GM23338 (cell line): ENCODE results near the gene LILRB5. TPM values are rescaled to one million over a fixed set of nuclear protein-coding genes. Genes with fewer than 3 reads are reported as not detected.

ENCODE experiments used
- ATAC-seq: fragments of 200-7000 bp; cut with Tn5 transposase; 3 replicates; pipeline ENCODE4 v1.9.1; 2020
- DNase-seq: peaks from one replicate; pipeline ENCODE4 v3.0.0-alpha.2; 2015; ENCODE audit warnings: low spot score
- H2AFZ ChIP-seq: fragments of 200-600 bp; sonication (generic); 2 replicates; pipeline ENCODE4 v1.8.0; 2016; ENCODE audit warnings: antibody characterized with exemption, mild to moderate bottlenecking, moderate library complexity
- H3F3A ChIP-seq: fragments of 200-600 bp; sonication (generic); replicated peaks from 2 replicates; pipeline ENCODE4 v1.8.0; 2017; ENCODE audit warnings: antibody characterized with exemption, mixed run types, low read depth
- H3K27ac ChIP-seq: fragments of 200-600 bp; sonication (generic); 2 replicates; pipeline ENCODE4 v1.6.1; 2016; ENCODE audit warnings: low read depth
- H3K27me3 ChIP-seq: fragments of 200-600 bp; sonication (generic); 2 replicates; pipeline ENCODE4 v1.8.0; 2016; ENCODE audit warnings: mild to moderate bottlenecking, mixed run types, moderate library complexity; ENCODE audit not compliant: insufficient read depth
- H3K36me3 ChIP-seq: fragments of 200-600 bp; sonication (generic); 2 replicates; pipeline ENCODE4 v1.8.0; 2016; ENCODE audit warnings: mild to moderate bottlenecking; ENCODE audit not compliant: insufficient read depth
- H3K4me1 ChIP-seq: fragments of 200-600 bp; sonication (generic); 2 replicates; pipeline ENCODE4 v1.8.0; 2016; ENCODE audit warnings: mild to moderate bottlenecking, moderate library complexity; ENCODE audit not compliant: insufficient read depth
- H3K4me2 ChIP-seq: fragments of 200-600 bp; sonication (generic); 2 replicates; pipeline ENCODE4 v1.7.1; 2017; ENCODE audit warnings: mixed run types
- H3K4me3 ChIP-seq: fragments of 200-600 bp; sonication (generic); 2 replicates; pipeline ENCODE4 v1.6.1; 2016; ENCODE audit warnings: mixed run types
- H3K79me2 ChIP-seq: fragments of 200-600 bp; sonication (generic); replicated peaks from 2 replicates; pipeline ENCODE4 v1.8.0; 2017; ENCODE audit warnings: mild to moderate bottlenecking; ENCODE audit not compliant: insufficient read depth
- H3K9me2 ChIP-seq: fragments of 200-600 bp; sonication (generic); 2 replicates; pipeline ENCODE4 v1.8.0; 2017; ENCODE audit not compliant: insufficient read depth
- H4K20me1 ChIP-seq: fragments of 200-600 bp; sonication (generic); replicated peaks from 2 replicates; pipeline ENCODE4 v1.8.0; 2017; ENCODE audit warnings: mild to moderate bottlenecking; ENCODE audit not compliant: insufficient read depth
- H3K27ac Mint-ChIP-seq: 2 replicates; pipeline ENCODE4 v1.8.0; 2020; ENCODE audit warnings: inconsistent platforms, mild to moderate bottlenecking, moderate library complexity, mixed read lengths
- H3K27me3 Mint-ChIP-seq: 3 replicates; pipeline ENCODE4 v1.8.0; 2022; ENCODE audit warnings: low read depth, mild to moderate bottlenecking, moderate library complexity, mixed read lengths, inconsistent platforms; ENCODE audit not compliant: insufficient read depth, poor library complexity
- H3K36me3 Mint-ChIP-seq: 3 replicates; pipeline ENCODE4 v1.8.0; 2021; ENCODE audit warnings: low read depth, mild to moderate bottlenecking, inconsistent platforms, moderate library complexity, mixed read lengths
- H3K4me1 Mint-ChIP-seq: 3 replicates; pipeline ENCODE4 v1.8.0; 2020; ENCODE audit warnings: mild to moderate bottlenecking, inconsistent platforms, mixed read lengths
- H3K4me3 Mint-ChIP-seq: 3 replicates; pipeline ENCODE4 v1.8.0; 2021; ENCODE audit warnings: moderate library complexity, mild to moderate bottlenecking, inconsistent platforms, mixed read lengths
- H3K9me3 Mint-ChIP-seq: 3 replicates; pipeline ENCODE4 v1.8.0; 2020; ENCODE audit warnings: moderate library complexity, mild to moderate bottlenecking, inconsistent platforms, mixed read lengths
- CREB1 ChIP-seq: fragments of 250-450 bp; sonication (Bioruptor Pico); IDR thresholded peaks from 2 replicates; pipeline ENCODE4 v1.5.0; 2020; ENCODE audit warnings: low read depth, mild to moderate bottlenecking, moderate library complexity
- CTCF ChIP-seq, 2 experiments: fragments of 200-600 bp in 1 of 2; sonication (generic) in 1 of 2; conservative IDR thresholded peaks; 2 replicates each; pipeline versions ENCODE4 v1.5.1 to v1.6.1; 2016 to 2017; ENCODE audit warnings: antibody characterized with exemption in 2 of 2, low read depth in 2 of 2, mild to moderate bottlenecking in 2 of 2, moderate library complexity in 1 of 2
- ETS1 ChIP-seq: IDR thresholded peaks from 2 replicates; pipeline ENCODE4 v1.6.1; 2016; ENCODE audit warnings: antibody characterized with exemption
- EZH2 ChIP-seq: fragments of 200-600 bp; sonication (generic); IDR thresholded peaks from one replicate; pipeline ENCODE4 v1.8.0; 2017; ENCODE audit warnings: antibody characterized with exemption, mild to moderate bottlenecking, low read depth; ENCODE audit not compliant: unreplicated experiment
- EZH2phosphoT487 ChIP-seq: fragments of 200-600 bp; sonication (generic); IDR thresholded peaks from one replicate; pipeline ENCODE4 v1.8.1; 2018; ENCODE audit warnings: antibody characterized with exemption; ENCODE audit not compliant: unreplicated experiment
- JUNB ChIP-seq: IDR thresholded peaks from one replicate; pipeline ENCODE4 v1.6.1; 2016; ENCODE audit warnings: antibody characterized with exemption; ENCODE audit not compliant: unreplicated experiment
- NANOG ChIP-seq: IDR thresholded peaks from 2 replicates; pipeline ENCODE4 v1.6.1; 2016; ENCODE audit warnings: antibody characterized with exemption, borderline replicate concordance
- POLR2AphosphoS5 ChIP-seq: IDR thresholded peaks from 2 replicates; pipeline ENCODE4 v1.6.1; 2016; ENCODE audit warnings: antibody characterized with exemption, low read depth
- STAT1 ChIP-seq: IDR thresholded peaks from one replicate; pipeline ENCODE4 v1.6.1; 2016; ENCODE audit warnings: antibody characterized with exemption; ENCODE audit not compliant: unreplicated experiment
- ZNF114 ChIP-seq: fragments of 250-450 bp; sonication (Bioruptor Pico); IDR thresholded peaks from 2 replicates; pipeline ENCODE4 v1.5.0; 2020; ENCODE audit warnings: mild to moderate bottlenecking, moderate library complexity
- ZNF331 ChIP-seq: fragments of 250-450 bp; sonication (Bioruptor Pico); IDR thresholded peaks from 2 replicates; pipeline ENCODE4 v1.5.0; 2020; ENCODE audit warnings: low read depth, mild to moderate bottlenecking, moderate library complexity
- ZNF462 ChIP-seq: fragments of 250-450 bp; sonication (Bioruptor Pico); IDR thresholded peaks from 2 replicates; pipeline ENCODE4 v1.5.0; 2020; ENCODE audit warnings: mild to moderate bottlenecking, moderate library complexity
- polyA plus RNA-seq: library from polyadenylated mRNA; unstranded; fragments of >200 nt; fragmentation: Nextera tagmentation; extraction: Ambion mirVana; gene quantifications from 2 replicates; pipeline ENCODE4 v1.2.1, GENCODE V29; 2016
- total RNA-seq: library from RNA; depleted of rRNA; stranded (reverse); fragments of >200 nt; shearing (Covaris generic); gene quantifications from 2 replicates; pipeline ENCODE4 v1.2.3, GENCODE V29; 2014
- TF ChIP-seq, protein P1 (sequence below): IDR thresholded peaks from one replicate; pipeline ENCODE4 v1.6.1; 2018; ENCODE audit warnings: antibody characterized with exemption; ENCODE audit not compliant: unreplicated experiment

LILRB5 gene
- total and polyA plus RNA-seq, 2 experiments from 2014 or later, result not detected

- no peak for TF ChIP-seq ZNF114 (CRISPR knock-in tag)
- no peak for TF ChIP-seq ZNF331 (CRISPR knock-in tag)
- no peak for TF ChIP-seq EZH2
Measured at GRCh38 chr19:54203151-54203611, 53.9 kb downstream of the LILRB5 start (continued).

GRCh38 chr19:54201980-54202379 lies 55.1 kb downstream of the LILRB5 start:
- TF ChIP-seq EZH2phosphoT487 (no peak), ZNF331 (CRISPR knock-in tag) (no peak), ZNF462 (CRISPR knock-in tag) (no peak), ETS1 (no peak), POLR2AphosphoS5 (no peak), CTCF (conservative IDR thresholded peaks at IDR 0.05; ENCODE audit: low read depth in 2 of 2) (no peak), NANOG (no peak), CREB1 (no peak), ZNF114 (CRISPR knock-in tag) (no peak), JUNB (no peak), STAT1 (no peak)
- TF ChIP-seq, protein P1, sequence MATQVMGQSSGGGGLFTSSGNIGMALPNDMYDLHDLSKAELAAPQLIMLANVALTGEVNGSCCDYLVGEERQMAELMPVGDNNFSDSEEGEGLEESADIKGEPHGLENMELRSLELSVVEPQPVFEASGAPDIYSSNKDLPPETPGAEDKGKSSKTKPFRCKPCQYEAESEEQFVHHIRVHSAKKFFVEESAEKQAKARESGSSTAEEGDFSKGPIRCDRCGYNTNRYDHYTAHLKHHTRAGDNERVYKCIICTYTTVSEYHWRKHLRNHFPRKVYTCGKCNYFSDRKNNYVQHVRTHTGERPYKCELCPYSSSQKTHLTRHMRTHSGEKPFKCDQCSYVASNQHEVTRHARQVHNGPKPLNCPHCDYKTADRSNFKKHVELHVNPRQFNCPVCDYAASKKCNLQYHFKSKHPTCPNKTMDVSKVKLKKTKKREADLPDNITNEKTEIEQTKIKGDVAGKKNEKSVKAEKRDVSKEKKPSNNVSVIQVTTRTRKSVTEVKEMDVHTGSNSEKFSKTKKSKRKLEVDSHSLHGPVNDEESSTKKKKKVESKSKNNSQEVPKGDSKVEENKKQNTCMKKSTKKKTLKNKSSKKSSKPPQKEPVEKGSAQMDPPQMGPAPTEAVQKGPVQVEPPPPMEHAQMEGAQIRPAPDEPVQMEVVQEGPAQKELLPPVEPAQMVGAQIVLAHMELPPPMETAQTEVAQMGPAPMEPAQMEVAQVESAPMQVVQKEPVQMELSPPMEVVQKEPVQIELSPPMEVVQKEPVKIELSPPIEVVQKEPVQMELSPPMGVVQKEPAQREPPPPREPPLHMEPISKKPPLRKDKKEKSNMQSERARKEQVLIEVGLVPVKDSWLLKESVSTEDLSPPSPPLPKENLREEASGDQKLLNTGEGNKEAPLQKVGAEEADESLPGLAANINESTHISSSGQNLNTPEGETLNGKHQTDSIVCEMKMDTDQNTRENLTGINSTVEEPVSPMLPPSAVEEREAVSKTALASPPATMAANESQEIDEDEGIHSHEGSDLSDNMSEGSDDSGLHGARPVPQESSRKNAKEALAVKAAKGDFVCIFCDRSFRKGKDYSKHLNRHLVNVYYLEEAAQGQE, result no peak
- H3K4me1 Mint-ChIP-seq, result peaks cover 44% of the 10 kb centered on the region
- peak overlapping the region; percentile 96 for H3K4me3 Mint-ChIP-seq
- Histone ChIP-seq H3K4me2 (peak overlapping the region; percentile 100), H2AFZ (no peak overlapping the region), H3K9me2 (no peaks in the 10 kb centered on the region), H3K4me3 (peak overlapping the region; percentile 89), H3K27ac (peak overlapping the region; percentile 60), H3K4me1 (peaks cover 40% of the 10 kb centered on the region), H4K20me1 (peaks cover 61% of the 10 kb centered on the region), H3F3A (peaks cover 58% of the 10 kb centered on the region), H3K79me2 (peaks cover 65% of the 10 kb centered on the region), H3K36me3 (peaks cover 60% of the 10 kb centered on the region), H3K27me3 (no peaks in the 10 kb centered on the region)
- ATAC-seq (no peak), DNase-seq (no peak)
- peaks cover 67% of the 10 kb centered on the region for H3K36me3 Mint-ChIP-seq
- peaks cover 4% of the 10 kb centered on the region for H3K9me3 Mint-ChIP-seq
- peaks cover 42% of the 10 kb centered on the region for H3K27me3 Mint-ChIP-seq
- H3K27ac Mint-ChIP-seq, result peak overlapping the region; percentile 100
